Esophagus squamous epithelium (tissue), 5 donors: ENCODE measurements around the gene PLSCR3. TPM values are rescaled to one million over a fixed set of nuclear protein-coding genes. Genes with fewer than 3 reads are reported as not detected.

Experiments
- DNase-seq: peaks from one replicate; lab custom pipeline; 2025; lab: John Stamatoyannopoulos, UW
- H3K27ac ChIP-seq, 4 donors: fragments of 200-600 bp; sonication (generic); one replicate each; pipeline ENCODE4 v1.5.1; 2016 to 2019; ENCODE audit warnings: mild to moderate bottlenecking in 1 of 4
- H3K27me3 ChIP-seq, 4 donors: fragments of 200-600 bp; sonication (generic); 1 replicate in 3 of 4; 2 replicates in 1 of 4; pipeline versions ENCODE4 v1.5.1 to v1.6.0; 2017 to 2021; ENCODE audit warnings: antibody characterized with exemption in 1 of 4
- H3K36me3 ChIP-seq, 3 donors: fragments of 200-600 bp; sonication (generic); one replicate each; pipeline ENCODE4 v1.5.1; 2016 to 2019
- H3K4me1 ChIP-seq, 3 donors: fragments of 200-600 bp; sonication (generic); one replicate each; pipeline ENCODE4 v1.5.1; 2017 to 2019
- H3K4me3 ChIP-seq, 4 donors: fragments of 200-600 bp; sonication (generic); 1 replicate in 3 of 4; 2 replicates in 1 of 4; pipeline ENCODE4 v1.5.1; 2016 to 2019; ENCODE audit warnings: mild to moderate bottlenecking in 2 of 4, moderate library complexity in 1 of 4
- H3K9me3 ChIP-seq, 3 donors: fragments of 200-600 bp; sonication (generic); one replicate each; pipeline ENCODE4 v1.5.1; 2016 to 2019
- CTCF ChIP-seq, 6 experiments: fragments of 450-650 bp in 4 of 6; fragments of 200-600 bp in 2 of 6; sonication (generic) in 2 of 6; IDR thresholded peaks; one replicate each; pipeline ENCODE4 v1.5.1; 2016 to 2019; ENCODE audit warnings: antibody characterized with exemption in 6 of 6, mild to moderate bottlenecking in 4 of 6, moderate library complexity in 4 of 6
- POLR2A ChIP-seq, 4 donors: fragments of 450-650 bp; IDR thresholded peaks; one replicate each; pipeline ENCODE4 v1.6.1; 2017; ENCODE audit warnings: antibody characterized with exemption in 4 of 4, mild to moderate bottlenecking in 4 of 4, moderate library complexity in 3 of 4
- WGBS, 2 donors: methylation state at CpG; one replicate each; pipeline ENCODE4 v1.1.5; 2018; 5-methylcytosine and 5-hydroxymethylcytosine counted together
- intact Hi-C: fragments of 100-400 bp; cut with DNase I; formaldehyde crosslinking; loops from one replicate; pipeline ENCODE4 v1.15.0; 2022
- total RNA-seq, 4 donors: library from RNA; depleted of rRNA; stranded (reverse); fragments of >200 nt; gene quantifications; one replicate each; pipeline ENCODE4 v1.1.0, GENCODE V29; 2016
- donor health status: DM: yes; HTN: yes; CAD: no.

The PLSCR3 gene
- total RNA-seq, 4 donors from 2014 or later = 18.6 to 33.5 (median 24.7) TPM

- Histone ChIP-seq H3K27me3 (no peaks in the 10 kb centered on the region), H3K4me3 (no peak overlapping the region), H3K36me3 (peaks cover 0 to 29% (median 0%) of the 10 kb centered on the region in 3 donors), H3K4me1 (peaks cover under 1 to 8% (median 5%) of the 10 kb centered on the region in 3 donors), H3K9me3 (no peaks in the 10 kb centered on the region), H3K27ac (no peak overlapping the region)
- intact Hi-C loops = no loop called here
- TF ChIP-seq CTCF (IDR thresholded peaks at IDR 0.05) (no peak), POLR2A (IDR thresholded peaks at IDR 0.05) (no peak)
- 84 to 95% methylated on average over 12 to 18 of the region's 25 CpGs for WGBS, 2 donors
- no peak for DNase-seq
Measured at GRCh38 chr17:7410634-7411426, 16.5 kb upstream of the PLSCR3 start.

GRCh38 chr17:7409716-7410115 is 15.4 kb upstream of the PLSCR3 start:
- TF ChIP-seq POLR2A (IDR thresholded peaks at IDR 0.05) (no peak), CTCF (IDR thresholded peaks at IDR 0.05) (no peak)
- WGBS, 2 donors = 90 to 93% methylated on average over 6 of the region's 6 CpGs
- H3K27me3 ChIP-seq = peaks cover 0 to 9% (median 0%) of the 10 kb centered on the region in 4 donors
- peaks cover 3 to 19% (median 14%) of the 10 kb centered on the region in 3 donors for H3K4me1 ChIP-seq
- H3K36me3 ChIP-seq = peaks cover 0 to 22% (median 0%) of the 10 kb centered on the region in 3 donors
- H3K27ac ChIP-seq = no peak overlapping the region
- no peaks in the 10 kb centered on the region for H3K9me3 ChIP-seq
- H3K4me3 ChIP-seq = no peak overlapping the region
- intact Hi-C loops = no loop called here
- no peak for DNase-seq

GRCh38 chr17:7408863-7409262 is 14.5 kb upstream of the PLSCR3 start:
- peaks cover 0 to 22% (median 0%) of the 10 kb centered on the region in 3 donors for H3K36me3 ChIP-seq
- DNase-seq = no peak
- intact Hi-C loops = no loop called here
- H3K4me1 ChIP-seq = peaks cover 3 to 22% (median 14%) of the 10 kb centered on the region in 3 donors
- no peak for TF ChIP-seq CTCF (IDR thresholded peaks at IDR 0.05)
- H3K9me3 ChIP-seq = no peaks in the 10 kb centered on the region
- H3K27me3 ChIP-seq = peaks cover 0 to 10% (median 0%) of the 10 kb centered on the region in 4 donors
- no peak overlapping the region for H3K4me3 ChIP-seq
- 80% methylated on average over 3 of the region's 6 CpGs; no CpG with 5 or more reads in 1 of the 2 donors for WGBS, 2 donors
- H3K27ac ChIP-seq = no peak overlapping the region

GRCh38 chr17:7408252-7408727 is 14.0 kb upstream of the PLSCR3 start:
- WGBS, 2 donors = 87% methylated on average over 3 of the region's 58 CpGs; no CpG with 5 or more reads in 1 of the 2 donors
- intact Hi-C loops = no loop called here
- peaks cover 4 to 25% (median 15%) of the 10 kb centered on the region in 3 donors for H3K4me1 ChIP-seq
- H3K27ac ChIP-seq = no peak overlapping the region
- no peak for DNase-seq
- TF ChIP-seq POLR2A (IDR thresholded peaks at IDR 0.05) (no peak), CTCF (IDR thresholded peaks at IDR 0.05) (no peak)
- H3K9me3 ChIP-seq = no peaks in the 10 kb centered on the region
- no peak overlapping the region for H3K4me3 ChIP-seq
- H3K27me3 ChIP-seq = peaks cover 0 to 10% (median 0%) of the 10 kb centered on the region in 4 donors
- peaks cover 0 to 22% (median 0%) of the 10 kb centered on the region in 3 donors for H3K36me3 ChIP-seq
